ENCODE data around the gene PSMD11. TPM values are rescaled to one million over a fixed set of nuclear protein-coding genes. Genes with fewer than 3 reads are reported as not detected.
A peak's percentile ranks its signal among the peaks of the same experiment; 100 is the strongest.

The PSMD11 gene
- polyA plus RNA-seq, 2 of the 4 experiments (the other 2 are of a cell fraction) = 195 to 228 TPM

DNA sequence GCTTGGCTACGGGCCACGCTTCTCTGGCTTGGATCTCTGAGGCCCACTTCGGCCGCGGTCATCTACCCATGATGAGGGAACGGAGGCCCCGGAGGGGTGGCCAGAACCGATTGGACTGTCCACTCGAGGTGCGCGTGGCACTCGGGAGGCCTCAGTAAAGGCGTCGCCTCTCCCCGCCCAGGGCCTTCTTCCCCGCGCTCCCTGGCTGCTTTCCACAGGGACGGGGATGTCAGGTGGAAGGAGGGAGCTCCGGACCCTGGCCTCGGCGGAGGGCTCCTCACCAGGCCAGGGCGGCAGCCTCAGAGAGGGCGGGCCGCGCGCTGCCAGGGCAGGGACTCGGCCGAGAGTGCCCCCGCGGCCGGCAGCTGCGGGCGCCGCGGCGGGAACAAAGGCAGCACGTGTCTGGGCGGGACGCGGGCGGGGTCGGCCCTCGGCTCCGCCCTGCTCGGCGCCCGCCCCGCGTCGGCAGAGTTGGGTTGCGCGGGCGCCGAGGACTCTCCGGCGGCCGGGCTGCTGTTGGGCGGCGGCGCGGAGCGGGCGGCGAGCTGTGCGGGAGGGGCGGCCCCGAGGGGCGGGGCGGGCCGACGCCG, 41.9 kb downstream of the PSMD11 start (continued):
- TF ChIP-seq, protein P1, sequence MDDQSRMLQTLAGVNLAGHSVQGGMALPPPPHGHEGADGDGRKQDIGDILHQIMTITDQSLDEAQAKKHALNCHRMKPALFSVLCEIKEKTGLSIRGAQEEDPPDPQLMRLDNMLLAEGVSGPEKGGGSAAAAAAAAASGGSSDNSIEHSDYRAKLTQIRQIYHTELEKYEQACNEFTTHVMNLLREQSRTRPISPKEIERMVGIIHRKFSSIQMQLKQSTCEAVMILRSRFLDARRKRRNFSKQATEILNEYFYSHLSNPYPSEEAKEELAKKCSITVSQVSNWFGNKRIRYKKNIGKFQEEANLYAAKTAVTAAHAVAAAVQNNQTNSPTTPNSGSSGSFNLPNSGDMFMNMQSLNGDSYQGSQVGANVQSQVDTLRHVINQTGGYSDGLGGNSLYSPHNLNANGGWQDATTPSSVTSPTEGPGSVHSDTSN (IDR thresholded peaks at IDR 0.05) = no peak
- TF ChIP-seq, protein P2, sequence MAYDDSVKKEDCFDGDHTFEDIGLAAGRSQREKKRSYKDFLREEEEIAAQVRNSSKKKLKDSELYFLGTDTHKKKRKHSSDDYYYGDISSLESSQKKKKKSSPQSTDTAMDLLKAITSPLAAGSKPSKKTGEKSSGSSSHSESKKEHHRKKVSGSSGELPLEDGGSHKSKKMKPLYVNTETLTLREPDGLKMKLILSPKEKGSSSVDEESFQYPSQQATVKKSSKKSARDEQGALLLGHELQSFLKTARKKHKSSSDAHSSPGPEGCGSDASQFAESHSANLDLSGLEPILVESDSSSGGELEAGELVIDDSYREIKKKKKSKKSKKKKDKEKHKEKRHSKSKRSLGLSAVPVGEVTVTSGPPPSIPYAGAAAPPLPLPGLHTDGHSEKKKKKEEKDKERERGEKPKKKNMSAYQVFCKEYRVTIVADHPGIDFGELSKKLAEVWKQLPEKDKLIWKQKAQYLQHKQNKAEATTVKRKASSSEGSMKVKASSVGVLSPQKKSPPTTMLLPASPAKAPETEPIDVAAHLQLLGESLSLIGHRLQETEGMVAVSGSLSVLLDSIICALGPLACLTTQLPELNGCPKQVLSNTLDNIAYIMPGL (CRISPR knock-in tag; IDR thresholded peaks at IDR 0.05; ENCODE audit: borderline replicate concordance) = 0 out of 2 replicates have a peak, but pooled peaks have one; percentile 34
- no peak; a peak in 1 of 5 replicates for TF ChIP-seq JUN (IDR thresholded peaks at IDR 0.05)

DNA sequence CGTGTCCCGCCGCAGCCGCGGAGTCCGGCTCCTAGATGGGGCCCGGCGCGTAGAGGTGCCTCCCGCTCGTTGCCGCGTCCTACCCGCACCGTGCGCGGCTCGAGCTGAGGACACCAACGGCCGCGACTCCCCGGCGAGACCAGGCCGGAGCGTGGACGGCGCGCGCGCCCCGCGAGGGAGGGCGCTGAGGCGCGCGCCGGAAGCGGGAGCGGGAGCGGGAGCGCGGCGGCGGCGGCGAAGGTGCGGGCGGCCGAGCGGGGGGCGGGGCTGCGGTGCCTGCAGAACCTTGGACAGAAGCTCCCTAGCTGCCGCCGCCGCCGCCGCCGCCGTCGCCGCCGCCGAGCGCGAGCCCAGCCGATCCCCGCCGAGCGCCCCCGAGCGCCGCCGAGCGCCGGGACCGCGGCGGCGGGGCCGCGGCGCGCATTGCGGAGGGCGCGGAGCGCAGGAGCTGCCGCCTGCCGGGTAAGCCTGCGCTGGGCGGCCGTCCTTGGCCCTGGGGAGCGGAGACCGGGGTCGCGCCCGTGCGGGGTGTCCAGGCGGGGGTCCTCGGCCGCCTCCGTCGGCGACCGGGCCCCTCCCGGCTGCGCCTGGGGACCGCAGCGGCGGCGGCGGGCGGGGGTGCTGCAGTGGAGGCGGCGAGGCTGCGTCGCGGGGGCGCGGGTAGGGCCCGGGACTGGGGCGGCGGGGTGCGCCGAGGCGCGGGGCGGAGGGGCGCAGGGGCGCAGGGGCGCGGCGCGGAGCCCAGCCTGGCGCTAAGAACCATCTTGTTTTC, 42.6 kb downstream of the PSMD11 start, which contains the start of gene CDK5R1:
Gene CDK5R1, plus strand, starts transcription at position 293 of the 772 bp plus-strand sequence. CDS start 628 bp downstream, outside the sequence.
- Histone ChIP-seq H3K4me1 (peaks cover 6% of the 10 kb centered on the region; the same call in 1 of the 3 replicates), H3K4me2 (peak within 1 kb of the TSS; percentile 93), H3K27ac (peak within 1 kb of the TSS; percentile 86 to 92), H3K9me3 (no peaks in the 10 kb centered on the region), H3K4me3 (peak within 1 kb of the TSS; percentile 94)
- TF ChIP-seq SREBF2 (IDR thresholded peaks at IDR 0.05) (no peak), EHF (CRISPR knock-in tag; IDR thresholded peaks at IDR 0.05) (no peak), POLR2A (IDR thresholded peaks at IDR 0.05; ENCODE audit: low read length) (peak; percentile 67), HOXB5 (CRISPR knock-in tag; IDR thresholded peaks at IDR 0.05) (no peak), TP53 (CRISPR knock-in tag; IDR thresholded peaks at IDR 0.05) (0 out of 2 replicates have a peak, but pooled peaks have one; percentile 9), ZFP36 (IDR thresholded peaks at IDR 0.05; ENCODE audit: borderline replicate concordance, partially characterized antibody) (no peak), ZNF302 (CRISPR knock-in tag; IDR thresholded peaks at IDR 0.05) (no peak), HOXA7 (CRISPR knock-in tag; IDR thresholded peaks at IDR 0.05) (no peak), JUN (IDR thresholded peaks at IDR 0.05) (peak in 1 of 2 experiments; percentile 74; a peak in 3 of 5 replicates), EHMT2 (IDR thresholded peaks at IDR 0.05; ENCODE audit: low read depth) (no peak), NPAS2 (CRISPR knock-in tag; IDR thresholded peaks at IDR 0.05; ENCODE audit: borderline replicate concordance) (0 out of 2 replicates have a peak, but pooled peaks have one; percentile 0), RNF2 (IDR thresholded peaks at IDR 0.05; ENCODE audit: borderline replicate concordance, low read depth) (no peak)
- TF ChIP-seq, protein P3, sequence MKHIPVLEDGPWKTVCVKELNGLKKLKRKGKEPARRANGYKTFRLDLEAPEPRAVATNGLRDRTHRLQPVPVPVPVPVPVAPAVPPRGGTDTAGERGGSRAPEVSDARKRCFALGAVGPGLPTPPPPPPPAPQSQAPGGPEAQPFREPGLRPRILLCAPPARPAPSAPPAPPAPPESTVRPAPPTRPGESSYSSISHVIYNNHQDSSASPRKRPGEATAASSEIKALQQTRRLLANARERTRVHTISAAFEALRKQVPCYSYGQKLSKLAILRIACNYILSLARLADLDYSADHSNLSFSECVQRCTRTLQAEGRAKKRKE (CRISPR knock-in tag; IDR thresholded peaks at IDR 0.05; ENCODE audit: low read depth) = no peak
- TF ChIP-seq, protein P4, sequence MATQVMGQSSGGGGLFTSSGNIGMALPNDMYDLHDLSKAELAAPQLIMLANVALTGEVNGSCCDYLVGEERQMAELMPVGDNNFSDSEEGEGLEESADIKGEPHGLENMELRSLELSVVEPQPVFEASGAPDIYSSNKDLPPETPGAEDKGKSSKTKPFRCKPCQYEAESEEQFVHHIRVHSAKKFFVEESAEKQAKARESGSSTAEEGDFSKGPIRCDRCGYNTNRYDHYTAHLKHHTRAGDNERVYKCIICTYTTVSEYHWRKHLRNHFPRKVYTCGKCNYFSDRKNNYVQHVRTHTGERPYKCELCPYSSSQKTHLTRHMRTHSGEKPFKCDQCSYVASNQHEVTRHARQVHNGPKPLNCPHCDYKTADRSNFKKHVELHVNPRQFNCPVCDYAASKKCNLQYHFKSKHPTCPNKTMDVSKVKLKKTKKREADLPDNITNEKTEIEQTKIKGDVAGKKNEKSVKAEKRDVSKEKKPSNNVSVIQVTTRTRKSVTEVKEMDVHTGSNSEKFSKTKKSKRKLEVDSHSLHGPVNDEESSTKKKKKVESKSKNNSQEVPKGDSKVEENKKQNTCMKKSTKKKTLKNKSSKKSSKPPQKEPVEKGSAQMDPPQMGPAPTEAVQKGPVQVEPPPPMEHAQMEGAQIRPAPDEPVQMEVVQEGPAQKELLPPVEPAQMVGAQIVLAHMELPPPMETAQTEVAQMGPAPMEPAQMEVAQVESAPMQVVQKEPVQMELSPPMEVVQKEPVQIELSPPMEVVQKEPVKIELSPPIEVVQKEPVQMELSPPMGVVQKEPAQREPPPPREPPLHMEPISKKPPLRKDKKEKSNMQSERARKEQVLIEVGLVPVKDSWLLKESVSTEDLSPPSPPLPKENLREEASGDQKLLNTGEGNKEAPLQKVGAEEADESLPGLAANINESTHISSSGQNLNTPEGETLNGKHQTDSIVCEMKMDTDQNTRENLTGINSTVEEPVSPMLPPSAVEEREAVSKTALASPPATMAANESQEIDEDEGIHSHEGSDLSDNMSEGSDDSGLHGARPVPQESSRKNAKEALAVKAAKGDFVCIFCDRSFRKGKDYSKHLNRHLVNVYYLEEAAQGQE (IDR thresholded peaks at IDR 0.05) = peak; percentile 29; the same call in 1 of the 2 replicates
- ChIA-PET CTCF (interaction anchor here (0.7 to 23.7 kb wide), 10 partner anchors 9 to 268 kb away, joined by 3 to 298 read pairs (median 4); partner anchors contain the start of gene PSMD11), POLR2A (interaction anchor here (0.6 to 1.3 kb wide), 3 partner anchors 43 to 434 kb away, joined by 3 to 5 read pairs (median 3); partner anchors contain the start of gene PSMD11)
- FAIRE-seq (no peak), ATAC-seq (peak; percentile 15 to 58), DNase-seq (ENCODE audit: low read depth in 1 of 2, low spot score in 1 of 2) (peak; percentile 55 to 65)
- no CpG with 5 or more reads among the region's 135 CpGs for WGBS (ENCODE audit: missing lambda C conversion rate)

All from A549 (cell line).